Pancreas (tissue), 10 donors: ENCODE results near the gene MLF2. TPM values are rescaled to one million over a fixed set of nuclear protein-coding genes. Genes with fewer than 3 reads are reported as not detected.

Experiments used
- ATAC-seq, 4 donors: fragments of 200-7000 bp; cut with Tn5 transposase; one replicate each; pipeline versions ENCODE4 v1.8.0 to v1.9.1; 2020; ENCODE audit warnings: mild to moderate bottlenecking in 4 of 4, moderate library complexity in 4 of 4
- DNase-seq, 6 donors: peaks; one replicate each; pipeline ENCODE4 v3.0.0-alpha.2; 2020
- FAIRE-seq: peaks from 2 replicates; lab custom pipeline; 2012; peaks lifted over from hg19 to GRCh38; lab: Jason Lieb, UNC
- H3K27ac ChIP-seq, 4 donors: fragments of 200-600 bp; sonication (generic); 1 replicate in 3 of 4; 2 replicates in 1 of 4; pipeline versions ENCODE4 v1.5.0 to v1.8.0; 2020
- H3K27me3 ChIP-seq, 4 donors: fragments of 200-600 bp; one replicate each; pipeline ENCODE4 v1.8.0; 2021
- H3K36me3 ChIP-seq, 3 donors: fragments of 200-600 bp; sonication (generic) in 1 of 3; one replicate each; pipeline versions ENCODE4 v1.5.0 to v1.8.0; 2020 to 2021
- H3K4me1 ChIP-seq, 3 donors: fragments of 200-600 bp; one replicate each; pipeline ENCODE4 v1.8.0; 2021
- H3K4me3 ChIP-seq, 4 donors: fragments of 200-600 bp; sonication (generic) in 2 of 4; one replicate each; pipeline versions ENCODE4 v1.5.0 to v1.8.0; 2020 to 2021
- H3K9me3 ChIP-seq, 4 donors: fragments of 200-600 bp; one replicate each; pipeline ENCODE4 v1.8.0; 2021
- CTCF ChIP-seq, 4 donors: fragments of 200-600 bp; sonication (generic) in 3 of 4; IDR thresholded peaks; one replicate each; pipeline versions ENCODE4 v1.5.0 to v1.8.0; 2021; ENCODE audit warnings: antibody characterized with exemption in 4 of 4
- whole genome bisulfite sequencing, 2 donors: extraction: QIAGEN DNeasy Blood & Tissue Kit; methylation state at CpG; one replicate each; pipeline ENCODE4 v1.1.7; 2013; 5-methylcytosine and 5-hydroxymethylcytosine counted together
- intact Hi-C, 3 donors: fragments of 100-400 bp; cut with DNase I; formaldehyde crosslinking; loops; one replicate each; pipeline versions ENCODE4 v1.11.1 to v1.14.2; 2022
- polyA plus RNA-seq, 2 donors: library from polyadenylated mRNA; stranded (reverse); fragments of 200-250 nt; gene quantifications; one replicate each; pipeline ENCODE4 v1.2.3, GENCODE V29; 2013
- total RNA-seq, 6 donors: library from RNA; stranded (reverse); fragmentation: NEBNext Ultra II Directional in 4 of 6; extraction: Animal tissue kit (Norgen Biotek cat#: 25700) in 4 of 6; gene quantifications; one replicate each; pipeline versions ENCODE4 v1.2.1 to v1.2.4, GENCODE V29; 2021 to 2023
- donor health status: healthy with polysubstance abuse.
- donor health status: DM: no; HTN: no; CAD: no; lungs with moderate emphysema.
- donor health status: DM: no; HTN: no; CAD: no.
- donor health status: control.
- donor health status: control.
- donor health status: Bipolar disorder and iron deficiency.
- donor health status: DM: yes; HTN: yes; CAD: no.
- donor health status: DM: no; HTN: no; CAD: no.
- donor health status: DM: no; HTN: no; CAD: no.
- donor health status: DM: yes; HTN: yes; CAD: no.

The MLF2 gene
- total RNA-seq (10 to 100 TPM; 38.5 to 63.0 (median 54.0) TPM), polyA plus RNA-seq (100 to 1,000 TPM in 1 of 2 donors, 10 to 100 TPM in 1; 74.7 to 111 TPM)

- H3K4me3 ChIP-seq = peak within 1 kb of the TSS; percentile 68 to 96 (median 94)
- intact Hi-C loops = no loop called here
- no peaks in the 10 kb centered on the region for H3K9me3 ChIP-seq
- peaks cover 4 to 34% (median 20%) of the 10 kb centered on the region in 3 donors for H3K36me3 ChIP-seq
- DNase-seq = peak; percentile 97 to 99 (median 98)
- TF ChIP-seq CTCF (IDR thresholded peaks at IDR 0.05) = peak; percentile 87 to 97 (median 90)
- peak; percentile 94 for FAIRE-seq
- WGBS, 2 donors = 0 to 1% methylated on average over 61 to 62 of the region's 62 CpGs
- ATAC-seq = peak; percentile 93 to 97 (median 95)
- peaks cover 7 to 11% (median 11%) of the 10 kb centered on the region in 3 donors for H3K4me1 ChIP-seq
- no peaks in the 10 kb centered on the region for H3K27me3 ChIP-seq
- peak within 1 kb of the TSS; percentile 94 to 99 (median 96) for H3K27ac ChIP-seq
Observed at GRCh38 chr12:6752921-6753771, at the start of gene MLF2. Gene MLF2, minus strand, starts transcription at chr12:6753141. Its CDS starts 807 bp downstream, at chr12:6752334.

GRCh38 chr12:6799147-6799546 is 46.2 kb upstream of the MLF2 start:
- Histone ChIP-seq H3K9me3 (no peaks in the 10 kb centered on the region), H3K4me3 (no peak overlapping the region), H3K27ac (no peak overlapping the region), H3K4me1 (no peaks in the 10 kb centered on the region), H3K27me3 (no peaks in the 10 kb centered on the region), H3K36me3 (no peaks in the 10 kb centered on the region)
- no peak for ATAC-seq
- intact Hi-C loops = no loop called here
- FAIRE-seq = no peak
- no peak for DNase-seq
- no peak for TF ChIP-seq CTCF (IDR thresholded peaks at IDR 0.05)
- WGBS, 2 donors = 76 to 92% methylated on average over 5 of the region's 5 CpGs

GRCh38 chr12:6796576-6796975 is 43.6 kb upstream of the MLF2 start:
- no peak for TF ChIP-seq CTCF (IDR thresholded peaks at IDR 0.05)
- Histone ChIP-seq H3K4me1 (no peaks in the 10 kb centered on the region), H3K9me3 (no peaks in the 10 kb centered on the region), H3K4me3 (no peak overlapping the region), H3K27ac (no peak overlapping the region), H3K36me3 (no peaks in the 10 kb centered on the region), H3K27me3 (no peaks in the 10 kb centered on the region)
- intact Hi-C loops = no loop called here
- DNase-seq = no peak
- 78 to 83% methylated on average over 4 of the region's 4 CpGs for WGBS, 2 donors
- FAIRE-seq = no peak
- ATAC-seq = no peak

GRCh38 chr12:6795088-6795487 is 42.1 kb upstream of the MLF2 start:
- 42 to 49% methylated on average over 2 of the region's 2 CpGs for WGBS, 2 donors
- H3K27me3 ChIP-seq = no peaks in the 10 kb centered on the region
- no peak for DNase-seq
- intact Hi-C loops = no loop called here
- no peak for ATAC-seq
- H3K4me3 ChIP-seq = no peak overlapping the region
- H3K4me1 ChIP-seq = no peaks in the 10 kb centered on the region
- H3K9me3 ChIP-seq = no peaks in the 10 kb centered on the region
- no peak for TF ChIP-seq CTCF (IDR thresholded peaks at IDR 0.05)
- no peaks in the 10 kb centered on the region for H3K36me3 ChIP-seq
- no peak for FAIRE-seq
- H3K27ac ChIP-seq = no peak overlapping the region
